ENCODE data around the gene SNRPB2. TPM values are rescaled to one million over a fixed set of nuclear protein-coding genes. Genes with fewer than 3 reads are reported as not detected.

SNRPB2 gene
- total RNA-seq, 1 experiment from 2014 or later = 78.4 TPM

DNA sequence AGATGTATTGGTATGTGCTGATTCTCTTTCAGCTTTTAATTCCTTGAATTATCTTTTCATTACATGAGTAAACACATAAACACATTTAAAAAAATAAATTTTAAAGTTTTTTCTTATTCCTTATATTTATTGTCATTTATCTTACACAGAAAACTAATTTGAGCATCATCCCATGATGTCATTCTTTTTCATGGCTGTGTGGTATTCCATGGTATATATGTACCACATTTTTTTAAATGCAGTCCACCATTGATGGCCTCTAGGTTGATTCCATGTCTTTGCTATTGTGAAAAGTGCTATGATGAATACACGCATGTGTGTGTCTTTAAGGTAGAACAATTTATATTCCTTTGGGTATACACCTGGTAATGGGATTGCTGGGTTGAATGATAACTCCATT, 51.7 kb downstream of the SNRPB2 start:
- no peak for ATAC-seq
- H3K9ac ChIP-seq (ENCODE audit: low read length) = no peak overlapping the region
- TF ChIP-seq CBX3 (IDR thresholded peaks at IDR 0.05; ENCODE audit: low read depth) (no peak), POLR2A (IDR thresholded peaks at IDR 0.05; ENCODE audit: borderline replicate concordance, extremely low read depth, insufficient read depth, insufficient read length) (no peak), ZNF274 (IDR thresholded peaks at IDR 0.05; ENCODE audit: low read depth, low read length) (no peak), SRF (IDR thresholded peaks at IDR 0.05; ENCODE audit: low read depth) (no peak), RAD21 (IDR thresholded peaks at IDR 0.05; ENCODE audit: low read depth) (no peak), POLR2AphosphoS5 (IDR thresholded peaks at IDR 0.05; ENCODE audit: low read depth, low read length) (no peak), EZH2 (IDR thresholded peaks at IDR 0.05) (no peak), TCF7L2 (IDR thresholded peaks at IDR 0.05; ENCODE audit: borderline replicate concordance, extremely low read depth, insufficient read depth, insufficient read length) (no peak), YY1 (IDR thresholded peaks at IDR 0.05; ENCODE audit: extremely low read depth, insufficient replicate concordance, low read depth, low read length) (no peak), ELF1 (IDR thresholded peaks at IDR 0.05; ENCODE audit: borderline replicate concordance, low read depth) (no peak), ZFX (IDR thresholded peaks at IDR 0.05) (no peak)
- TF ChIP-seq, protein P1, sequence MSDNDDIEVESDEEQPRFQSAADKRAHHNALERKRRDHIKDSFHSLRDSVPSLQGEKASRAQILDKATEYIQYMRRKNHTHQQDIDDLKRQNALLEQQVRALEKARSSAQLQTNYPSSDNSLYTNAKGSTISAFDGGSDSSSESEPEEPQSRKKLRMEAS (IDR thresholded peaks at IDR 0.05) = no peak
- TF ChIP-seq, protein P2, sequence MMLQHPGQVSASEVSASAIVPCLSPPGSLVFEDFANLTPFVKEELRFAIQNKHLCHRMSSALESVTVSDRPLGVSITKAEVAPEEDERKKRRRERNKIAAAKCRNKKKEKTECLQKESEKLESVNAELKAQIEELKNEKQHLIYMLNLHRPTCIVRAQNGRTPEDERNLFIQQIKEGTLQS (IDR thresholded peaks at IDR 0.05) = no peak
- TF ChIP-seq, protein P3, sequence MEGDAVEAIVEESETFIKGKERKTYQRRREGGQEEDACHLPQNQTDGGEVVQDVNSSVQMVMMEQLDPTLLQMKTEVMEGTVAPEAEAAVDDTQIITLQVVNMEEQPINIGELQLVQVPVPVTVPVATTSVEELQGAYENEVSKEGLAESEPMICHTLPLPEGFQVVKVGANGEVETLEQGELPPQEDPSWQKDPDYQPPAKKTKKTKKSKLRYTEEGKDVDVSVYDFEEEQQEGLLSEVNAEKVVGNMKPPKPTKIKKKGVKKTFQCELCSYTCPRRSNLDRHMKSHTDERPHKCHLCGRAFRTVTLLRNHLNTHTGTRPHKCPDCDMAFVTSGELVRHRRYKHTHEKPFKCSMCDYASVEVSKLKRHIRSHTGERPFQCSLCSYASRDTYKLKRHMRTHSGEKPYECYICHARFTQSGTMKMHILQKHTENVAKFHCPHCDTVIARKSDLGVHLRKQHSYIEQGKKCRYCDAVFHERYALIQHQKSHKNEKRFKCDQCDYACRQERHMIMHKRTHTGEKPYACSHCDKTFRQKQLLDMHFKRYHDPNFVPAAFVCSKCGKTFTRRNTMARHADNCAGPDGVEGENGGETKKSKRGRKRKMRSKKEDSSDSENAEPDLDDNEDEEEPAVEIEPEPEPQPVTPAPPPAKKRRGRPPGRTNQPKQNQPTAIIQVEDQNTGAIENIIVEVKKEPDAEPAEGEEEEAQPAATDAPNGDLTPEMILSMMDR (IDR thresholded peaks at IDR 0.05 in 2 of 3, conservative IDR thresholded peaks at IDR 0.05 in 1 of 3; ENCODE audit: borderline replicate concordance in 1 of 3, insufficient read depth in 1 of 3, low read depth in 2 of 3, low read length in 2 of 3) = no peak
- TF ChIP-seq, protein P4, sequence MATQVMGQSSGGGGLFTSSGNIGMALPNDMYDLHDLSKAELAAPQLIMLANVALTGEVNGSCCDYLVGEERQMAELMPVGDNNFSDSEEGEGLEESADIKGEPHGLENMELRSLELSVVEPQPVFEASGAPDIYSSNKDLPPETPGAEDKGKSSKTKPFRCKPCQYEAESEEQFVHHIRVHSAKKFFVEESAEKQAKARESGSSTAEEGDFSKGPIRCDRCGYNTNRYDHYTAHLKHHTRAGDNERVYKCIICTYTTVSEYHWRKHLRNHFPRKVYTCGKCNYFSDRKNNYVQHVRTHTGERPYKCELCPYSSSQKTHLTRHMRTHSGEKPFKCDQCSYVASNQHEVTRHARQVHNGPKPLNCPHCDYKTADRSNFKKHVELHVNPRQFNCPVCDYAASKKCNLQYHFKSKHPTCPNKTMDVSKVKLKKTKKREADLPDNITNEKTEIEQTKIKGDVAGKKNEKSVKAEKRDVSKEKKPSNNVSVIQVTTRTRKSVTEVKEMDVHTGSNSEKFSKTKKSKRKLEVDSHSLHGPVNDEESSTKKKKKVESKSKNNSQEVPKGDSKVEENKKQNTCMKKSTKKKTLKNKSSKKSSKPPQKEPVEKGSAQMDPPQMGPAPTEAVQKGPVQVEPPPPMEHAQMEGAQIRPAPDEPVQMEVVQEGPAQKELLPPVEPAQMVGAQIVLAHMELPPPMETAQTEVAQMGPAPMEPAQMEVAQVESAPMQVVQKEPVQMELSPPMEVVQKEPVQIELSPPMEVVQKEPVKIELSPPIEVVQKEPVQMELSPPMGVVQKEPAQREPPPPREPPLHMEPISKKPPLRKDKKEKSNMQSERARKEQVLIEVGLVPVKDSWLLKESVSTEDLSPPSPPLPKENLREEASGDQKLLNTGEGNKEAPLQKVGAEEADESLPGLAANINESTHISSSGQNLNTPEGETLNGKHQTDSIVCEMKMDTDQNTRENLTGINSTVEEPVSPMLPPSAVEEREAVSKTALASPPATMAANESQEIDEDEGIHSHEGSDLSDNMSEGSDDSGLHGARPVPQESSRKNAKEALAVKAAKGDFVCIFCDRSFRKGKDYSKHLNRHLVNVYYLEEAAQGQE (IDR thresholded peaks at IDR 0.05; ENCODE audit: low read depth) = no peak
- TF ChIP-seq, protein P5, sequence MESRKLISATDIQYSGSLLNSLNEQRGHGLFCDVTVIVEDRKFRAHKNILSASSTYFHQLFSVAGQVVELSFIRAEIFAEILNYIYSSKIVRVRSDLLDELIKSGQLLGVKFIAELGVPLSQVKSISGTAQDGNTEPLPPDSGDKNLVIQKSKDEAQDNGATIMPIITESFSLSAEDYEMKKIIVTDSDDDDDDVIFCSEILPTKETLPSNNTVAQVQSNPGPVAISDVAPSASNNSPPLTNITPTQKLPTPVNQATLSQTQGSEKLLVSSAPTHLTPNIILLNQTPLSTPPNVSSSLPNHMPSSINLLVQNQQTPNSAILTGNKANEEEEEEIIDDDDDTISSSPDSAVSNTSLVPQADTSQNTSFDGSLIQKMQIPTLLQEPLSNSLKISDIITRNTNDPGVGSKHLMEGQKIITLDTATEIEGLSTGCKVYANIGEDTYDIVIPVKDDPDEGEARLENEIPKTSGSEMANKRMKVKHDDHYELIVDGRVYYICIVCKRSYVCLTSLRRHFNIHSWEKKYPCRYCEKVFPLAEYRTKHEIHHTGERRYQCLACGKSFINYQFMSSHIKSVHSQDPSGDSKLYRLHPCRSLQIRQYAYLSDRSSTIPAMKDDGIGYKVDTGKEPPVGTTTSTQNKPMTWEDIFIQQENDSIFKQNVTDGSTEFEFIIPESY (IDR thresholded peaks at IDR 0.05; ENCODE audit: extremely low read depth, insufficient replicate concordance, low read length) = no peak
- H4K20me1 ChIP-seq (ENCODE audit: insufficient read depth) = no peaks in the 10 kb centered on the region
- H3K36me3 ChIP-seq (ENCODE audit: control insufficient read depth in 1 of 2, insufficient read depth in 2 of 2, low read length in 2 of 2) = no peaks in the 10 kb centered on the region
- no peak overlapping the region for H3K4me3 ChIP-seq (replicated peaks in 1 of 2; ENCODE audit: low read depth in 1 of 2, low read length in 2 of 2)
- no peaks in the 10 kb centered on the region for H3K9me2 ChIP-seq (ENCODE audit: insufficient read depth)
- H2AFZ ChIP-seq (ENCODE audit: low read depth, low read length, poor library complexity, severe bottlenecking) = no peak overlapping the region
- no TSS peak for BruUV-seq (replicated peaks)
- no peaks in the 10 kb centered on the region for H3K9me3 ChIP-seq (ENCODE audit: control insufficient read depth in 1 of 2, insufficient read depth in 1 of 2, low read depth in 1 of 2, low read length in 2 of 2)
- intact Hi-C loops (cut with micrococcal nuclease) = no loop called here
- ChIA-PET POLR2A (no interaction called here), RAD21 (ENCODE audit: low non-redundant PET in 1 of 2, low total read pairs in 2 of 2, uncharacterized antibody in 2 of 2, unreplicated experiment in 2 of 2) (no interaction called here), CTCF (no interaction called here)
- H3K27ac ChIP-seq (ENCODE audit: low read depth, low read length) = no peak overlapping the region
- H3K4me2 ChIP-seq (ENCODE audit: low read length) = no peak overlapping the region
- H3K79me2 ChIP-seq (ENCODE audit: insufficient read depth, low read length) = no peaks in the 10 kb centered on the region
- H3K27me3 ChIP-seq (ENCODE audit: insufficient read depth, low read length) = peaks cover 43% of the 10 kb centered on the region
- H3K4me1 ChIP-seq (ENCODE audit: control insufficient read depth in 1 of 2, insufficient read depth in 2 of 2, low read length in 2 of 2) = no peaks in the 10 kb centered on the region
- no peak for DNase-seq (ENCODE audit: low read depth, low spot score)
